A673 (cell line): ENCODE data around the gene UBE2G1. TPM values are rescaled to one million over a fixed set of nuclear protein-coding genes. Genes with fewer than 3 reads are reported as not detected.
"Not testable (repeated sequence)": the region's sequence is repeated elsewhere in the genome, so short reads cannot be mapped to it uniquely, and the experiment has no call there.

Source experiments
- BruUV-seq: library from RNA; stranded (reverse); fragments of 400-500 nt; replicated peaks from 2 replicates; lab custom pipeline; 2021; lab: Mats Ljungman, UMichigan
- CTCF ChIA-PET: fragments of 300-600 bp; sonication (Branson Sonifier 250); formaldehyde crosslinking; loops from one replicate; lab custom pipeline; 2022; ENCODE audit warnings: antibody characterized with exemption; lab: Charles Lee
- POLR2A ChIA-PET: fragments of 300-600 bp; sonication (Branson Sonifier 250); formaldehyde crosslinking; loops from one replicate; lab custom pipeline; 2022; ENCODE audit warnings: antibody characterized with exemption; ENCODE audit not compliant: low non-redundant PET; lab: Charles Lee
- DNase-seq: peaks from one replicate; pipeline ENCODE4 v3.0.0-alpha.2; 2015; ENCODE audit warnings: low spot score
- H3K27ac ChIP-seq: fragments of 200-600 bp; sonication (generic); 2 replicates; pipeline ENCODE4 v1.5.1; 2016; ENCODE audit warnings: mixed run types, low read depth, mild to moderate bottlenecking, mixed read lengths, antibody characterized with exemption, low read length; ENCODE audit not compliant: poor library complexity, severe bottlenecking
- H3K27me3 ChIP-seq: fragments of 200-600 bp; sonication (generic); replicated peaks from 2 replicates; pipeline ENCODE4 v1.6.1; 2017; ENCODE audit warnings: mixed run types, low read depth, mild to moderate bottlenecking, mixed read lengths, antibody characterized with exemption, low read length; ENCODE audit not compliant: insufficient read depth, poor library complexity
- H3K36me3 ChIP-seq: fragments of 200-600 bp; sonication (generic); 2 replicates; pipeline ENCODE4 v1.6.1; 2016; ENCODE audit warnings: mixed run types, mild to moderate bottlenecking, mixed read lengths, antibody characterized with exemption, low read length; ENCODE audit not compliant: insufficient read depth, poor library complexity, severe bottlenecking
- H3K4me1 ChIP-seq: fragments of 200-600 bp; sonication (generic); 2 replicates; pipeline ENCODE4 v1.6.1; 2017; ENCODE audit warnings: mixed run types, mild to moderate bottlenecking, mixed read lengths, antibody characterized with exemption, low read length; ENCODE audit not compliant: insufficient read depth, poor library complexity, severe bottlenecking
- H3K4me3 ChIP-seq: fragments of 200-600 bp; sonication (generic); 2 replicates; pipeline ENCODE4 v1.5.1; 2016; ENCODE audit warnings: low read depth, mixed run types, mild to moderate bottlenecking, mixed read lengths, low read length; ENCODE audit not compliant: poor library complexity, severe bottlenecking
- H3K9me3 ChIP-seq: fragments of 200-600 bp; sonication (generic); 2 replicates; pipeline ENCODE4 v1.6.1; 2016; ENCODE audit warnings: mixed run types, low read depth, mild to moderate bottlenecking, mixed read lengths, antibody characterized with exemption, low read length; ENCODE audit not compliant: poor library complexity, severe bottlenecking
- EZH2 ChIP-seq: fragments of 200-600 bp; sonication (generic); IDR thresholded peaks from 2 replicates; pipeline ENCODE4 v1.6.1; 2017; ENCODE audit warnings: borderline replicate concordance, low read depth, mild to moderate bottlenecking, mixed read lengths, antibody characterized with exemption, low read length; ENCODE audit not compliant: poor library complexity, severe bottlenecking
- intact Hi-C: fragments of 100-400 bp; cut with micrococcal nuclease; formaldehyde crosslinking; loops from one replicate; pipeline ENCODE4 v1.10.0; 2022; ENCODE audit not compliant: unreplicated experiment
- total RNA-seq: library from RNA; stranded (reverse); gene quantifications from 2 replicates; pipeline ENCODE4 v1.2.3, GENCODE V29; 2021
- TF ChIP-seq, protein P1 (sequence below): fragments of 300-800, 200-600 bp; sonication (generic); conservative IDR thresholded peaks from 2 replicates; pipeline ENCODE4 v1.5.1; 2017; ENCODE audit warnings: low read depth, mild to moderate bottlenecking, antibody characterized with exemption, low read length, moderate library complexity, mixed read lengths

The UBE2G1 gene
- total RNA-seq, 1 experiment from 2014 or later: 107 TPM

DNA sequence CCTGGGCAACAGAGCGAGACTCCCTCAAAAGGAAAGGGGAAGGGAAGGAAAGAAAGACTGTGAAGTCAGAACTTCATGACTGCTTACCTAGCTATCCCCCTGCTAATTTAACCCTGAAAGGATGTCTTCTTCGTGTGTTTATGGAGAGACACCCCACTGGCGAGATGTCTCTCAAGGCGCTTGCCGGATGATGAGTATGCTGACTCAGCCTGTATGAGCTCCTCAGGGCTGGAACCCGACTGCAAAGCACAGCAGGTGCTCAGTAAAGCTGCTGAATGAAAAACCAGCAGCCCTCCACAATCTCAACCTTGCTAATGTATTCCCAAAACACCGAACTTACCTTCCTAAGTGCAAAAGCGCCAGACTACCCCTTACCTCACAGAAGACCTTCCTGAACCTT is 105.0 kb downstream of the UBE2G1 start:
- TF ChIP-seq EZH2: no peak
- TF ChIP-seq, protein P1, sequence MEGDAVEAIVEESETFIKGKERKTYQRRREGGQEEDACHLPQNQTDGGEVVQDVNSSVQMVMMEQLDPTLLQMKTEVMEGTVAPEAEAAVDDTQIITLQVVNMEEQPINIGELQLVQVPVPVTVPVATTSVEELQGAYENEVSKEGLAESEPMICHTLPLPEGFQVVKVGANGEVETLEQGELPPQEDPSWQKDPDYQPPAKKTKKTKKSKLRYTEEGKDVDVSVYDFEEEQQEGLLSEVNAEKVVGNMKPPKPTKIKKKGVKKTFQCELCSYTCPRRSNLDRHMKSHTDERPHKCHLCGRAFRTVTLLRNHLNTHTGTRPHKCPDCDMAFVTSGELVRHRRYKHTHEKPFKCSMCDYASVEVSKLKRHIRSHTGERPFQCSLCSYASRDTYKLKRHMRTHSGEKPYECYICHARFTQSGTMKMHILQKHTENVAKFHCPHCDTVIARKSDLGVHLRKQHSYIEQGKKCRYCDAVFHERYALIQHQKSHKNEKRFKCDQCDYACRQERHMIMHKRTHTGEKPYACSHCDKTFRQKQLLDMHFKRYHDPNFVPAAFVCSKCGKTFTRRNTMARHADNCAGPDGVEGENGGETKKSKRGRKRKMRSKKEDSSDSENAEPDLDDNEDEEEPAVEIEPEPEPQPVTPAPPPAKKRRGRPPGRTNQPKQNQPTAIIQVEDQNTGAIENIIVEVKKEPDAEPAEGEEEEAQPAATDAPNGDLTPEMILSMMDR: no peak
- CTCF ChIA-PET: no interaction called here

DNA sequence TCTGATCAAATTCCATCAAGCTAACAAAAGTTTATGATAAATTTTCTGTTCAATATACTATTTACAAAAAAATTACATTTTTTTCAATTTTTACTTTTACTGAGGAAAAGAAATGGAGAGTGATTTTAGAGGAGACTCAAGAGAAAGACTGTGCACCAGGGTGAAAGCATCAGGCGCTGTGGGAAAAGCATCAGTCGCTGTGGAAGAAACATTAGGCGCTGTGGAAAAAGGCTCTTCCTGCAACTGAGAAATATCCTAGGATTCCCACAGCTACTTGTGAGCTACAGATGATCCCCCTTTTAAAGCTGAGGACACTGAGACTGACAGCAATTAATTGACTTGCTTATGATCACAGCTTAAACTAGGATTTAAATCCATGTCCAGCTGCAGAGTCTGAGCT is 107.6 kb downstream of the UBE2G1 start:
- DNase-seq: no peak
- Histone ChIP-seq H3K27ac (no peak overlapping the region), H3K27me3 (no peaks in the 10 kb centered on the region), H3K4me1 (peaks cover 14% of the 10 kb centered on the region), H3K9me3 (peaks cover 33% of the 10 kb centered on the region), H3K36me3 (peaks cover 21% of the 10 kb centered on the region), H3K4me3 (no peak overlapping the region)
- intact Hi-C loops: no loop called here
- no peak for TF ChIP-seq EZH2
- TF ChIP-seq, protein P1: no peak
- CTCF ChIA-PET: no interaction called here
- POLR2A ChIA-PET: no interaction called here
- no TSS peak for BruUV-seq

More for the DNA sequence above, 105.0 kb downstream of the UBE2G1 start:
- no TSS peak for BruUV-seq
- H3K27me3 ChIP-seq: no peaks in the 10 kb centered on the region
- intact Hi-C loops: no loop called here
- H3K4me1 ChIP-seq: peaks cover 14% of the 10 kb centered on the region
- peaks cover 21% of the 10 kb centered on the region for H3K36me3 ChIP-seq
- H3K27ac ChIP-seq: no peak overlapping the region
- POLR2A ChIA-PET: no interaction called here
- peaks cover 33% of the 10 kb centered on the region for H3K9me3 ChIP-seq
- H3K4me3 ChIP-seq: no peak overlapping the region
- peak; percentile 41 for DNase-seq

DNA sequence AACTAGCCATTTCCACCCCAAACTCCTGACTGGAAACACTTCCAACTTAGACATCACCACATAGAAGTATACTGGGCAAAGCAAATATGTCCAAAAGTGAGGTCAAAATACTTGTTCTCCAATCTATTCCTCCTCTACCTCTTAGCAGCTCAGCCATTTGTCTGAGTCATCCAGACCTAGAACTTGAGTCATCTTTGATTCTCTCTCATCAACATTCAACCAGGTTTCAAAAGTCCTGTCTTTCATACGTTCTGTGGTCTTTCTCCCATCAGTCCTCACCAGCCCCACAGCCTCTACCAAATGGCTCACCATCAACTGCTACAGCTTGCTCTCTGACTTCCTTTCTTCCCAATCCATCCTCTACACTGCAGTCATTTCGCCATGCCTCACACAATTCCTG is 109.5 kb downstream of the UBE2G1 start:
- peaks cover 6% of the 10 kb centered on the region for H3K4me1 ChIP-seq
- H3K27ac ChIP-seq: no peak overlapping the region
- POLR2A ChIA-PET: no interaction called here
- DNase-seq: no peak
- CTCF ChIA-PET: no interaction called here
- intact Hi-C loops: no loop called here
- H3K9me3 ChIP-seq: peaks cover 33% of the 10 kb centered on the region
- no peak for TF ChIP-seq EZH2
- TF ChIP-seq, protein P1: no peak
- H3K4me3 ChIP-seq: no peak overlapping the region
- H3K36me3 ChIP-seq: peaks cover 21% of the 10 kb centered on the region
- no TSS peak for BruUV-seq
- no peaks in the 10 kb centered on the region for H3K27me3 ChIP-seq

DNA sequence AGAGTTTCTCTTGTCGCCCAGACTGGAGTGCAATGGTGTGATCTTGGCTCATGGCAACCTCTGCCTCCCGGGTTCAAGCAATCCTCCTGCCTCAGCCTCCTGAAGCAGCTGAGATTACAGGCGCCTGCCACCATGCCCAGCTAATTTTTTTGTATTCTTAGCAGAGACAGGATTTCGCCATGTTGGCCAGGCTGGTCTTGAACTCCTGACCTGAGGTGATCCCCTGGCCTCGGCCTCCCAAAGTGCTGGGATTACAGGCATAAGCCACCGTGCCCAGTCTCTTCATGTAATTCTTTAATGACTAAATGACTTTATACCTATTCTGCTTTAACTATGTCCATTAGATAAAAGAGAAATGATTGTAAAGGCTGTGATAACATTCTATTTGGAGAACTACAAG is 111.2 kb downstream of the UBE2G1 start:
- H3K27ac ChIP-seq, H3K4me3 ChIP-seq, H3K27me3 ChIP-seq, CTCF ChIA-PET, BruUV-seq, POLR2A ChIA-PET, H3K36me3 ChIP-seq, DNase-seq, intact Hi-C loops, H3K4me1 ChIP-seq: not testable (repeated sequence)
- peaks cover 27% of the 10 kb centered on the region for H3K9me3 ChIP-seq
